SK-N-SH treated with all-trans-retinoic acid at 6 μM for 48 hours (cell line): ENCODE measurements around the gene TWNK.
A peak's percentile ranks its signal among the peaks of the same experiment; 100 is the strongest.

Source experiments
- ATAC-seq: fragments of 200-7000 bp; cut with Tn5 transposase; 3 replicates; pipeline ENCODE4 v1.9.1; 2020; ENCODE audit warnings: mild to moderate bottlenecking, moderate library complexity
- ARNTL ChIP-seq: fragments of 450-650 bp; formaldehyde crosslinking; IDR thresholded peaks from 2 replicates; pipeline ENCODE4 v1.5.0; 2020; ENCODE audit warnings: low read depth, mild to moderate bottlenecking, moderate library complexity, borderline replicate concordance
- BACH2 ChIP-seq: fragments of 250-450 bp; sonication (Bioruptor Pico); IDR thresholded peaks from 2 replicates; pipeline ENCODE4 v1.9.0; 2021; ENCODE audit warnings: mild to moderate bottlenecking, borderline replicate concordance
- CSDC2 ChIP-seq: fragments of 250-450 bp; sonication (Bioruptor Pico); IDR thresholded peaks from 2 replicates; pipeline ENCODE4 v1.5.0; 2020; ENCODE audit warnings: mild to moderate bottlenecking, moderate library complexity
- ESRRG ChIP-seq: fragments of 250-450 bp; sonication (Bioruptor Pico); IDR thresholded peaks from 2 replicates; pipeline ENCODE4 v1.6.1; 2021; ENCODE audit warnings: mild to moderate bottlenecking
- ISL1 ChIP-seq: fragments of 250-450 bp; sonication (Bioruptor Pico); IDR thresholded peaks from 2 replicates; pipeline ENCODE4 v2.1.2; 2022; ENCODE audit warnings: mild to moderate bottlenecking, moderate library complexity
- OSR1 ChIP-seq: fragments of 250-450 bp; sonication (Bioruptor Pico); IDR thresholded peaks from 2 replicates; pipeline ENCODE4 v1.8.0; 2022; ENCODE audit warnings: moderate library complexity, mild to moderate bottlenecking, inconsistent platforms
- PPARA ChIP-seq: fragments of 250-450 bp; sonication (Bioruptor Pico); IDR thresholded peaks from 2 replicates; pipeline ENCODE4 v1.5.0; 2020; ENCODE audit warnings: mild to moderate bottlenecking, borderline replicate concordance
- RARB ChIP-seq: fragments of 250-450 bp; sonication (Bioruptor Pico); IDR thresholded peaks from 2 replicates; pipeline ENCODE4 v1.8.0; 2021; ENCODE audit warnings: mild to moderate bottlenecking, moderate library complexity
- TCF4 ChIP-seq: fragments of 250-450 bp; sonication (Bioruptor Pico); IDR thresholded peaks from 2 replicates; pipeline ENCODE4 v1.8.0; 2021; ENCODE audit warnings: mild to moderate bottlenecking, moderate library complexity, borderline replicate concordance
- TOX ChIP-seq: fragments of 250-450 bp; sonication (Bioruptor Pico); IDR thresholded peaks from 2 replicates; pipeline ENCODE4 v1.8.0; 2021; ENCODE audit warnings: mild to moderate bottlenecking, moderate library complexity, borderline replicate concordance
- ZFP3 ChIP-seq: fragments of 250-450 bp; sonication (Bioruptor Pico); IDR thresholded peaks from 2 replicates; pipeline ENCODE4 v1.5.0; 2020; ENCODE audit warnings: mild to moderate bottlenecking, moderate library complexity
- ZFP30 ChIP-seq: fragments of 450-650 bp; formaldehyde crosslinking; IDR thresholded peaks from 2 replicates; pipeline ENCODE4 v1.5.0; 2022; ENCODE audit warnings: mild to moderate bottlenecking, moderate library complexity
- ZNF565 ChIP-seq: fragments of 450-650 bp; formaldehyde crosslinking; conservative IDR thresholded peaks from 2 replicates; pipeline ENCODE4 v1.5.0; 2020; ENCODE audit warnings: low read depth, mild to moderate bottlenecking, moderate library complexity
- ZNF70 ChIP-seq: fragments of 450-650 bp; formaldehyde crosslinking; IDR thresholded peaks from 2 replicates; pipeline ENCODE4 v1.5.0; 2020; ENCODE audit warnings: mild to moderate bottlenecking, moderate library complexity
- ZNF8 ChIP-seq: fragments of 450-650 bp; formaldehyde crosslinking; IDR thresholded peaks from 2 replicates; pipeline ENCODE4 v1.5.0; 2020; ENCODE audit warnings: mild to moderate bottlenecking, moderate library complexity
- TF ChIP-seq, protein P1 (sequence below): fragments of 250-450 bp; sonication (Bioruptor Pico); IDR thresholded peaks from 2 replicates; pipeline ENCODE4 v1.5.0; 2020; ENCODE audit warnings: mild to moderate bottlenecking, moderate library complexity
- TF ChIP-seq, protein P2 (sequence below): fragments of 250-450 bp; sonication (Bioruptor Pico); IDR thresholded peaks from 2 replicates; pipeline ENCODE4 v1.5.1; 2021; ENCODE audit warnings: mild to moderate bottlenecking, moderate library complexity
- TF ChIP-seq, protein P3 (sequence below): fragments of 250-450 bp; sonication (Bioruptor Pico); IDR thresholded peaks from 2 replicates; pipeline ENCODE4 v1.5.1; 2020; ENCODE audit warnings: low read depth, mild to moderate bottlenecking, moderate library complexity
- TF ChIP-seq, protein P4 (sequence below): fragments of 250-450 bp; sonication (Bioruptor Pico); IDR thresholded peaks from 2 replicates; pipeline ENCODE4 v1.8.0; 2020; ENCODE audit warnings: mild to moderate bottlenecking, moderate library complexity, borderline replicate concordance
- TF ChIP-seq, protein P5 (sequence below): fragments of 250-450 bp; sonication (Bioruptor Pico); IDR thresholded peaks from 2 replicates; pipeline ENCODE4 v1.8.0; 2021; ENCODE audit warnings: low read depth, mild to moderate bottlenecking, moderate library complexity, borderline replicate concordance

The TWNK gene

DNA sequence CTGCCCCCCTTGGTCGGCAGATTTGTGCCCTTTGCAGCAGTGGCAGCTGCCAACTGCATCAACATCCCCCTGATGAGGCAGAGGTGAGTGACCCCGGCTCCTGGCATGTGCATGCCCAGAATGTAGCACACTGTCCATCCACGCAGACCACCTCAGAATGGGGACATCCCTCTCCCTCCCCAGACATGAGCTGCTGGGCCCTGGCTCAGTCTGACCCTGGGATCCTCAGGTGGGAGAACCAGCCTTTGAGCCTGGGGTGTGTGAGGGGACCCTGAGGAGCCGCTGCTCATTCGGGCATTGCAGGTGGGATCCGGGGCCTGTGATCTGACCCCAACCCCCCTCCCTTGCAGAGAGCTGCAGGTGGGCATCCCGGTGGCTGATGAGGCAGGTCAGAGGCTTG lies 49.4 kb downstream of the TWNK start:
- ATAC-seq = no peak
- TF ChIP-seq PPARA = no peak
- TF ChIP-seq, protein P1, sequence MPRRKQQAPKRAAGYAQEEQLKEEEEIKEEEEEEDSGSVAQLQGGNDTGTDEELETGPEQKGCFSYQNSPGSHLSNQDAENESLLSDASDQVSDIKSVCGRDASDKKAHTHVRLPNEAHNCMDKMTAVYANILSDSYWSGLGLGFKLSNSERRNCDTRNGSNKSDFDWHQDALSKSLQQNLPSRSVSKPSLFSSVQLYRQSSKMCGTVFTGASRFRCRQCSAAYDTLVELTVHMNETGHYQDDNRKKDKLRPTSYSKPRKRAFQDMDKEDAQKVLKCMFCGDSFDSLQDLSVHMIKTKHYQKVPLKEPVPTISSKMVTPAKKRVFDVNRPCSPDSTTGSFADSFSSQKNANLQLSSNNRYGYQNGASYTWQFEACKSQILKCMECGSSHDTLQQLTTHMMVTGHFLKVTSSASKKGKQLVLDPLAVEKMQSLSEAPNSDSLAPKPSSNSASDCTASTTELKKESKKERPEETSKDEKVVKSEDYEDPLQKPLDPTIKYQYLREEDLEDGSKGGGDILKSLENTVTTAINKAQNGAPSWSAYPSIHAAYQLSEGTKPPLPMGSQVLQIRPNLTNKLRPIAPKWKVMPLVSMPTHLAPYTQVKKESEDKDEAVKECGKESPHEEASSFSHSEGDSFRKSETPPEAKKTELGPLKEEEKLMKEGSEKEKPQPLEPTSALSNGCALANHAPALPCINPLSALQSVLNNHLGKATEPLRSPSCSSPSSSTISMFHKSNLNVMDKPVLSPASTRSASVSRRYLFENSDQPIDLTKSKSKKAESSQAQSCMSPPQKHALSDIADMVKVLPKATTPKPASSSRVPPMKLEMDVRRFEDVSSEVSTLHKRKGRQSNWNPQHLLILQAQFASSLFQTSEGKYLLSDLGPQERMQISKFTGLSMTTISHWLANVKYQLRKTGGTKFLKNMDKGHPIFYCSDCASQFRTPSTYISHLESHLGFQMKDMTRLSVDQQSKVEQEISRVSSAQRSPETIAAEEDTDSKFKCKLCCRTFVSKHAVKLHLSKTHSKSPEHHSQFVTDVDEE = no peak

DNA sequence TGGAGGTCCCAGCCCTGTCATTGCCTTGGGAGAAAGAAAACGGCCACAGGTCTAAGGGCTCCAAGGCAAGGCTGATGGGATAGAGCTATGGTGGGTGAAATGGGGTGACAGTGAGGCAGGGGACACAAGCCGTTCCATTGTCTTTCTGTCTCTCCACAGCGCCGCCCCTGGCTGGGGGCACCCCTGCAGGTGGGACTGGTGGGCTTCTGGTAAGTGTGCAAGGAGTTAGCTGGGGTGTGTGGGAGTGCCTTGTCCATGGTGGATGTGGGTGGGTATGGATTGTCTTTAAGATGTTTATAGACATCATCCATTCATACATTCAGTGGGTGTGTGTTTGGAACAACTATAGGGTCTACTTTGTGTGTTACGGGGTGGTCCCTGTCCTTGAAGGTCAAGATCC lies 51.1 kb downstream of the TWNK start:
- ATAC-seq = no peak
- TF ChIP-seq, protein P2, sequence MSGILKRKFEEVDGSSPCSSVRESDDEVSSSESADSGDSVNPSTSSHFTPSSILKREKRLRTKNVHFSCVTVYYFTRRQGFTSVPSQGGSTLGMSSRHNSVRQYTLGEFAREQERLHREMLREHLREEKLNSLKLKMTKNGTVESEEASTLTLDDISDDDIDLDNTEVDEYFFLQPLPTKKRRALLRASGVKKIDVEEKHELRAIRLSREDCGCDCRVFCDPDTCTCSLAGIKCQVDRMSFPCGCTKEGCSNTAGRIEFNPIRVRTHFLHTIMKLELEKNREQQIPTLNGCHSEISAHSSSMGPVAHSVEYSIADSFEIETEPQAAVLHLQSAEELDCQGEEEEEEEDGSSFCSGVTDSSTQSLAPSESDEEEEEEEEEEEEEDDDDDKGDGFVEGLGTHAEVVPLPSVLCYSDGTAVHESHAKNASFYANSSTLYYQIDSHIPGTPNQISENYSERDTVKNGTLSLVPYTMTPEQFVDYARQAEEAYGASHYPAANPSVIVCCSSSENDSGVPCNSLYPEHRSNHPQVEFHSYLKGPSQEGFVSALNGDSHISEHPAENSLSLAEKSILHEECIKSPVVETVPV (CRISPR knock-in tag) = no peak

GRCh38 chr10:101040061-101040460 lies 52.7 kb downstream of the TWNK start:
- TF ChIP-seq ZFP30 (no peak), TOX (CRISPR knock-in tag) (no peak)
- ATAC-seq = no peak

DNA sequence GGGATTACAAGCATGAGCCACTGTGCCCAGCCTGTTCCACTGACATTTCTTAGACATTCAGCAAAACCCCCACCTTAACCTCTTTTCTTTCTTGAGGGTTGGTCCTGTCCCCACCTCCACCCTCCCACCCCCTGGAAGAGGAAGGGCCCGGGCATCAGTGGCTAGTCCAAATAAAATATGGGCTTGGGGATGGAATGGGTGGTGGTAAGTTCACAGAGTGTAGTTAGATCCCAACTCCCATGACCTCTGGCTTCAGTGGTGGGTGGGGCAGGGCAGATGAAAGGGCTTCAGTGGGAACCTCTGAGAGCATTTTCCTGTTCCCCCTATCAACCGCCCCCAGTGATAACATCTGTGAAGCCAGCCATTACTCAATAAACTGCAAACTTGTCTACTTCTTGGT lies 53.5 kb downstream of the TWNK start:
- TF ChIP-seq BACH2 (CRISPR knock-in tag) (no peak), ESRRG (no peak), RARB (CRISPR knock-in tag) (no peak), PPARA (no peak), ZNF565 (no peak)
- ATAC-seq = no peak

DNA sequence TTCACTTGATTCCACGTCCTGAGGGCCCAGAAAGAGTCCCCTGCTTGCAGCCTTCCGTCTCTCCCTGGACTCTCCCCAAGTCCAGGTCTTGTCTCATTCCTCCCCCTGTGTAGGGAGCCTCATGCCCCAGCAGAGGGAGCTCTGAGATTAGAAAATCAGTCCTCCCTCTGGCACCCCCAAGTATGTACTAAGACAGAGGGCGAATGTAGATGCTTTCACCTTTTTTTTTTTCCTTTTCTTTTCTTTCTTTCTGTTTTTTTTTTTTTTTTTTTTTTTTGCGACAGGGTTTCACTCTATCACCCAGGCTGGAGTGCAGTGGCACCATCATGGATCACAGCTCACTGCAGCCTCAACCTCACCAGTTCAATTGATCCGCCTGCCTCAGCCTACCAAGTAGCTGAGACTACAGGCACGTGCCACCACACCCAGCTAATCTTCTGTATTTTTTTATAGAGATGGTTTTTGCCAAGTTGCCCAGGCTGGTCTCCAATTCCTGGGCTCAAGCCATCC lies 54.0 kb downstream of the TWNK start:
- peak; percentile 85 for ATAC-seq
- no peak for TF ChIP-seq ZFP3 (CRISPR knock-in tag)
- TF ChIP-seq, protein P3, sequence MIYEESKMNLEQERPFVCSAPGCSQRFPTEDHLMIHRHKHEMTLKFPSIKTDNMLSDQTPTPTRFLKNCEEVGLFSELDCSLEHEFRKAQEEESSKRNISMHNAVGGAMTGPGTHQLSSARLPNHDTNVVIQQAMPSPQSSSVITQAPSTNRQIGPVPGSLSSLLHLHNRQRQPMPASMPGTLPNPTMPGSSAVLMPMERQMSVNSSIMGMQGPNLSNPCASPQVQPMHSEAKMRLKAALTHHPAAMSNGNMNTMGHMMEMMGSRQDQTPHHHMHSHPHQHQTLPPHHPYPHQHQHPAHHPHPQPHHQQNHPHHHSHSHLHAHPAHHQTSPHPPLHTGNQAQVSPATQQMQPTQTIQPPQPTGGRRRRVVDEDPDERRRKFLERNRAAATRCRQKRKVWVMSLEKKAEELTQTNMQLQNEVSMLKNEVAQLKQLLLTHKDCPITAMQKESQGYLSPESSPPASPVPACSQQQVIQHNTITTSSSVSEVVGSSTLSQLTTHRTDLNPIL = no peak
- no peak for TF ChIP-seq ISL1 (CRISPR knock-in tag)

DNA sequence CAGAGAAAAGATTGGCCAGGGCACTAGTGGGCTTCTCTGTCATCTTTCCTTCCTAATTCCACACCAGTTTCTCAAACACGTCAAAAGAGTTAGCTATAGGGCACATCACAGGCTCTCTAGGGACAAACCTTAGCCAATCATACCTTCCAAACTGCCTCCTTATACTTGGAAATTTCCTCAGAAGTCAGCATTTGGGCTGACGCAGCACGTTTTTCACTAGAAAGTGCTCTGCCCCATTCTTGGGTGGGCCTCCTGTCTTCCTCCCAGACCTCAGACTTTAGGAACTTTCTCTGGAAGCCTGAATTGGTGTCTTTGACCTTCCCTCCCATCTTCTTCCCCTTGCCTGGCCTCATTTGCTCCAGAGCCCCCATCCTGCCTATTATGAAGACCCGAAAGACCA lies 54.8 kb downstream of the TWNK start:
- no peak for ATAC-seq
- TF ChIP-seq ZNF70 (no peak), OSR1 (CRISPR knock-in tag) (no peak), ISL1 (CRISPR knock-in tag) (no peak), ZNF8 (CRISPR knock-in tag) (no peak), BACH2 (CRISPR knock-in tag) (no peak), TCF4 (CRISPR knock-in tag) (no peak), PPARA (no peak), ESRRG (no peak), ARNTL (no peak), ZNF565 (no peak), CSDC2 (CRISPR knock-in tag) (no peak), ZFP30 (no peak)
- TF ChIP-seq, protein P1 = no peak
- TF ChIP-seq, protein P4, sequence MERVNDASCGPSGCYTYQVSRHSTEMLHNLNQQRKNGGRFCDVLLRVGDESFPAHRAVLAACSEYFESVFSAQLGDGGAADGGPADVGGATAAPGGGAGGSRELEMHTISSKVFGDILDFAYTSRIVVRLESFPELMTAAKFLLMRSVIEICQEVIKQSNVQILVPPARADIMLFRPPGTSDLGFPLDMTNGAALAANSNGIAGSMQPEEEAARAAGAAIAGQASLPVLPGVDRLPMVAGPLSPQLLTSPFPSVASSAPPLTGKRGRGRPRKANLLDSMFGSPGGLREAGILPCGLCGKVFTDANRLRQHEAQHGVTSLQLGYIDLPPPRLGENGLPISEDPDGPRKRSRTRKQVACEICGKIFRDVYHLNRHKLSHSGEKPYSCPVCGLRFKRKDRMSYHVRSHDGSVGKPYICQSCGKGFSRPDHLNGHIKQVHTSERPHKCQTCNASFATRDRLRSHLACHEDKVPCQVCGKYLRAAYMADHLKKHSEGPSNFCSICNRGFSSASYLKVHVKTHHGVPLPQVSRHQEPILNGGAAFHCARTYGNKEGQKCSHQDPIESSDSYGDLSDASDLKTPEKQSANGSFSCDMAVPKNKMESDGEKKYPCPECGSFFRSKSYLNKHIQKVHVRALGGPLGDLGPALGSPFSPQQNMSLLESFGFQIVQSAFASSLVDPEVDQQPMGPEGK (CRISPR knock-in tag) = no peak
- TF ChIP-seq, protein P2 (CRISPR knock-in tag) = no peak
- TF ChIP-seq, protein P5, sequence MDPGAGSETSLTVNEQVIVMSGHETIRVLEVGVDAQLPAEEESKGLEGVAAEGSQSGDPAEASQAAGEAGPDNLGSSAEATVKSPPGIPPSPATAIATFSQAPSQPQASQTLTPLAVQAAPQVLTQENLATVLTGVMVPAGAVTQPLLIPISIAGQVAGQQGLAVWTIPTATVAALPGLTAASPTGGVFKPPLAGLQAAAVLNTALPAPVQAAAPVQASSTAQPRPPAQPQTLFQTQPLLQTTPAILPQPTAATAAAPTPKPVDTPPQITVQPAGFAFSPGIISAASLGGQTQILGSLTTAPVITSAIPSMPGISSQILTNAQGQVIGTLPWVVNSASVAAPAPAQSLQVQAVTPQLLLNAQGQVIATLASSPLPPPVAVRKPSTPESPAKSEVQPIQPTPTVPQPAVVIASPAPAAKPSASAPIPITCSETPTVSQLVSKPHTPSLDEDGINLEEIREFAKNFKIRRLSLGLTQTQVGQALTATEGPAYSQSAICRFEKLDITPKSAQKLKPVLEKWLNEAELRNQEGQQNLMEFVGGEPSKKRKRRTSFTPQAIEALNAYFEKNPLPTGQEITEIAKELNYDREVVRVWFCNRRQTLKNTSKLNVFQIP (CRISPR knock-in tag) = no peak
